A549 treated with CpdA at 1 μM for 4 hours (cell line): Measurements from ENCODE around the gene SEC14L5. TPM values are rescaled to one million over a fixed set of nuclear protein-coding genes. Genes with fewer than 3 reads are reported as not detected.

Experiments used
- total RNA-seq: library from RNA; stranded (reverse); fragments of 200-300 nt; extraction: Qiagen RNA extraction; gene quantifications from 5 replicates; pipeline ENCODE4 v1.2.3, GENCODE V29; 2022; ENCODE audit warnings: low read depth

SEC14L5 gene
- 0.02 to 0.12 TPM (median 0.04 TPM) in 4 of 5 replicates, not detected in the other for total RNA-seq

DNA sequence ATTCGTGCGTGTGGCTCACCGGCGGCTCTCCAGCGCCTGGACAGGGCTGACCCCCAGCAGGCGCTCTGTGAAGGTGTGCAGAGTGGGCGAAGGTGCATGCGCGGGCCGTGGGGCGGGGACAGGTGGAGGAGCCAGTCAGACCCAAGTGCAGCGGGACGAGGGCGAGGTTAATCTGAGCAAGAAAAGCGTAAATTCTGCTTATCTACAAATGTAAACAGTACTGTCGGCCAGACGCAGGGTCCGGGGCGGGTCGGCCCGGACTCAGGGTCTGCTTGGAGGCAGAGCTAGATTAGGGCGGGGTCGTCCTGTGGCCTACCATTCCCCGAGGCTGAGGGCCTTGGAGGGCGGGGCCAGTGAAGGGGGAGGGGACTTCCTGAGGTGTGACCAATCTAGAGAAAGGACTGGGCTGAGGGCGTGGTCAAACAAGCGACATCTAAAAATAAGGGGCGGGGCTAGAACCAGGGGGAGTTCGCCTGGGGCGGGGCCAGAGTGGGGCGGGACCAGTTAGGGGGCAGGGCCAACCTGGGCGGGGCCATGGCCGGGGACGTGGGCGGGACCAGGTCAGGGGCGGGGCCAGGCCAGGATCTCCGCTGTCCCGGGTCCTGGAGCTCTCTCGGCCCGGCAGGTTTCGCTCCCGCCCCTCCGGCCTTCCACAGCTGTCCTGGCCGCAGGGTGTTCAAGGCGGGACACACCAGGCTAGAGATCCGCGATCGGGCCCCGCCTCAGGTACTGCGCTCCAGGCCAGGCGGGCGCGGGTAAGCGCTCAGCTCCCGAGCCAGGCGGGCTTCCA lies at the start of gene SEC14L5:
SEC14L5 (plus strand) TSS at position 611 of the 790 bp plus-strand sequence. CDS start 994 bp downstream, outside the sequence.

DNA sequence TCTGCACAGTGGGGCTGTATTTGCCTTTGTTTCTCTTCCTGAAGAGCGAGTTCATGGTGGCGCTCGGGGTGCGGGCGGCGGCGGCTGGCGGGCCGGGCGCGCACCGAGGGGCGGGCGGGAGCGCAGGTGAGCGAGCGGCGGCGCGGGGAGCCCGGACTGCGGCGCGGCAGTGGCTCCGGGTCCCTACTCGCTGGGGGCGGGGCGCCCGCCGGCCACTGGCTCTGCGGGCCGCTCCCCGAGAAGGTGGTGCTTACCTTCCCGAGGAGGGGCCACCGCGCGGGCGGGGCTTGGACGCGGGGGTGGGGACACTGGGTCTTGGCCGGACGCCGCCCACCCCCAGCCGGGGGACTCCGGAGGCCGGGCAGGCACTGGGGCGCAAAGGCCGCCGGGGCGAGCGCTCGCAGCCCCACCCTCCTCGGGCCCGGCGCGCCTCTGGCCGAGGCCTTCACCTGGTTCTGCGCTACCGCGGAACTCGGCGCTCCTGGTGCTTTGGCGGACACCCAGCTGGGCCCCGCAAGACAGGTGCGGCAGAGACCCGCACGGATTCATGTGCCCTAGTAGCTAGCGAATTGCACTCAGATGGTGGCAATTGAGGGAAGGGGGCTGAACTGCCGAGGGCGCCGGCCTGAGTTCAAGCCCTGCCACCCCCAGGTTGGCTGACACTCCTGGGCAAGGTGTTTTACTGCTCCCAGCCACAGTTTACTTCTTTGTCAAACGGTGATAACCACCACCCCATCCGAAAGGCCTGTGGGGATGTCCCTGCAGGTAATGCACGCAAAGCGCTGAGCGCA lies 20.9 kb upstream of the SEC14L5 start, which contains the start of gene PPL:
PPL (minus strand) TSS at position 158 of the 791 bp plus-strand sequence; CDS start at position 55, 103 bp downstream.

DNA sequence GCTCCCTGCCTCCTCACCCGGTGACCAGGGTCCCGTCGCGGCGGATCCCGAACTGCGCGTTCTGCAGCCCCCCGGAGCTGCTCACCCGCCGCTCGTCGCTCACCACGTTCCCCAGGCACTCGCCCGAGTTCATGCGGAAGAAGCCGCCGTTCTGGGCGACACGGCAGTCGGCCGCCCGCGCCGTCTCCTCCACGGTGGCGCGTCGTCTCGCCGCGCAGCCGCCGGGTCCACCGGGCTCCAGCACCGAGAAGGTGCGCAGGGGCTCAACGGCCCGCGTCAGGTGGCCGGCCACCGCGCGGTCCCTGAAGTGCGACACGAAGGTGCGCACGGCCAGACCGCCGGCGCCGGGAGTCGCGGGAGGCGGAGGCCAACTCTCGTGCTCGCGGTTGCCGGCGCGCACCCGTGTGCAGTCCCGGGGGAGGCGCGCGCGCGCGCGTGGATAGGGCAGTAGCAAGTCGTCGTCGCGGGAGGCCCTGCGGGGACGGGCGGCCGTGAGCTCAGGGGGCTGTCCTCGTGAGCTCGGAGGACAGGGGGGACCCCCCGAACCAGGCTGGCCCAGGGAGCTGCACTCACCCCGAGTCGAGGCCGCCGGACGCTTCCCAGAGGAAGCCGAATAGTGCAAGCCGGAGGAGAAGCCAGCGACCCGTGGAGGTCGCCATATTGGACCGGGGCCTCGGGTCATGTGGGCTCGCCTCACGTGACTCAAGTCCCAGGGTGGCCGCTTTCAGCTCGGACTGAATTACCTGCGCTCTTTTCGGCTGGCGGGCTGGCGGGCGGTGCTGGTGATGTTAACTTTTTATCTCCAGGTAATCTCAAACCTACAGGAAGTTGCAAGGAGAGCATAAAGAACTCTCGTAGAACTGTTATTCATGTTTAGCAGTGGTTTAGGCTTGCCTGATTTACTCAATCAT lies 75.4 kb downstream of the SEC14L5 start, which contains the start of gene NAGPA:
NAGPA (minus strand) TSS at position 680 of the 911 bp plus-strand sequence; CDS start at position 659, 21 bp downstream.

DNA sequence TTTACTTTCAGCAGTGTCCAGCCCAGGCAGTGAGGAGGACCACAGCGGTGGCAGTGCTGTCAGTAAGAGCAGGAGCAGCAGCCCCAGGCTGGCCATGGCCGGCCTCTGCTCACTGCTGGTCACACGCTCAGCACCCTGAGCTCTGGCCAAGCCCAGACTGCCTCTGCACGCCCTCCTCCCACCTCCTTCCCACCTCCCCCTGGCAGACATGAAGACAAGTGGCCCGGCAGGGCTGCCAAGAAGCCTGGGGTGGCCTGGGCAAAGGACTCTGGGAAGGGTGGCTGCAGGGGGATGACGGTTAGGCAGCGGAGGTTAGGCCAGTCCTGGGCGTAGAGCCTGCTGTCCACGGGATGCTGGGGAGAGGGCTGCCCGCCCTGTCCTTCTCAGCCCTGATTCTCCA lies 107.7 kb downstream of the SEC14L5 start, which contains the start of gene C16orf89:
C16orf89 (minus strand) TSS at position 144 of the 400 bp plus-strand sequence; CDS start at position 96, 48 bp downstream.

Other genes starting within 250 kb of the SEC14L5 start
- 21.0 to 28.3 TPM (median 26.5 TPM) in 5 replicates for gene ANKS3, start 224.1 kb upstream of the SEC14L5 start, total RNA-seq
- gene DNAAF8, start 223.8 kb upstream of the SEC14L5 start, total RNA-seq, result 1.3 to 2.3 TPM (median 2.0 TPM) in 5 replicates
- gene ZNF500, start 191.2 kb upstream of the SEC14L5 start, total RNA-seq, result 7.4 to 10.0 TPM (median 8.3 TPM) in 5 replicates
- not detected in 5 replicates for gene SEPTIN12, start 170.0 kb upstream of the SEC14L5 start, total RNA-seq
- not detected in 5 replicates for gene SMIM22, start 163.0 kb upstream of the SEC14L5 start, total RNA-seq
- 9.8 to 13.9 TPM (median 12.9 TPM) in 5 replicates for gene ROGDI, start 155.7 kb upstream of the SEC14L5 start, total RNA-seq
- 40.2 to 49.2 TPM (median 44.3 TPM) in 5 replicates for gene GLYR1, start 111.0 kb upstream of the SEC14L5 start, total RNA-seq
- 26.4 to 29.5 TPM (median 29.3 TPM) in 5 replicates for gene UBN1, start 110.8 kb upstream of the SEC14L5 start, total RNA-seq
- 2.4 to 2.5 TPM (median 2.4 TPM) in 5 replicates for gene PPL, start 21.2 kb upstream of the SEC14L5 start, total RNA-seq
- 12.3 to 19.4 TPM (median 17.5 TPM) in 5 replicates for gene NAGPA, start 75.6 kb downstream of the SEC14L5 start, total RNA-seq
- gene C16orf89, start 107.6 kb downstream of the SEC14L5 start, total RNA-seq, result not detected in 5 replicates
- 30.8 to 39.6 TPM (median 37.7 TPM) in 5 replicates for gene ALG1, start 113.5 kb downstream of the SEC14L5 start, total RNA-seq
- 18.4 to 30.6 TPM (median 28.4 TPM) in 5 replicates for gene EEF2KMT, start 139.5 kb downstream of the SEC14L5 start, total RNA-seq